HepG2 (cell line): Measurements from ENCODE around the gene OARD1. TPM values are rescaled to one million over a fixed set of nuclear protein-coding genes. Genes with fewer than 3 reads are reported as not detected.
A peak's percentile ranks its signal among the peaks of the same experiment; 100 is the strongest.

Experiments used
- AHR ChIP-seq: IDR thresholded peaks from 2 replicates; pipeline ENCODE4 v1.6.1; 2018; ENCODE audit warnings: missing genetic modification reagents, missing compliant biosample characterization
- CBFB ChIP-seq: sonication (generic); formaldehyde crosslinking; IDR thresholded peaks from 2 replicates; pipeline ENCODE4 v1.4.0; 2020; ENCODE audit warnings: missing genetic modification reagents
- ERF ChIP-seq: IDR thresholded peaks from 2 replicates; pipeline ENCODE4 v1.6.1; 2018; ENCODE audit warnings: missing biosample characterization, missing genetic modification reagents
- JUND ChIP-seq: sonication (generic); formaldehyde crosslinking; IDR thresholded peaks from 2 replicates; pipeline ENCODE4 v1.8.0; 2022; ENCODE audit warnings: mild to moderate bottlenecking, missing genetic modification reagents
- KIAA2018 ChIP-seq: sonication (generic); formaldehyde crosslinking; IDR thresholded peaks from 2 replicates; pipeline ENCODE4 v1.5.0; 2020; ENCODE audit warnings: mild to moderate bottlenecking, missing genetic modification reagents, borderline replicate concordance
- MATR3 ChIP-seq: sonication (generic); formaldehyde crosslinking; IDR thresholded peaks from 2 replicates; pipeline ENCODE4 v1.4.0; 2020; ENCODE audit warnings: missing genetic modification reagents
- MBD4 ChIP-seq: IDR thresholded peaks from 2 replicates; pipeline ENCODE4 v1.6.1; 2012; ENCODE audit warnings: low read length, inconsistent platforms, borderline replicate concordance
- NFE2L1 ChIP-seq: sonication (generic); formaldehyde crosslinking; IDR thresholded peaks from 2 replicates; pipeline ENCODE4 v1.4.0; 2020; ENCODE audit warnings: missing genetic modification reagents, mild to moderate bottlenecking, borderline replicate concordance
- PHF5A ChIP-seq: IDR thresholded peaks from one replicate; pipeline ENCODE4 v1.6.1; 2018; ENCODE audit warnings: low read depth, missing genetic modification reagents; ENCODE audit not compliant: unreplicated experiment
- SAFB2 ChIP-seq: sonication (generic); formaldehyde crosslinking; IDR thresholded peaks from 2 replicates; pipeline ENCODE4 v1.5.1; 2020; ENCODE audit warnings: missing genetic modification reagents, low read depth, mild to moderate bottlenecking, borderline replicate concordance
- SIX4 ChIP-seq: sonication (generic); formaldehyde crosslinking; IDR thresholded peaks from 2 replicates; pipeline ENCODE4 v1.4.0; 2020; ENCODE audit warnings: missing genetic modification reagents
- SOX6 ChIP-seq, 2 experiments: fragments of 450-650 bp in 1 of 2; sonication (generic) in 1 of 2; formaldehyde crosslinking in 1 of 2; IDR thresholded peaks; 2 replicates each; pipeline versions ENCODE4 v1.4.0 to v1.6.1; 2017 to 2020; ENCODE audit warnings: antibody characterized with exemption in 1 of 2, mild to moderate bottlenecking in 1 of 2, missing genetic modification reagents in 1 of 2
- TFE3 ChIP-seq: IDR thresholded peaks from 2 replicates; pipeline ENCODE4 v1.6.1; 2016
- ZNF207 ChIP-seq: fragments of 450-650 bp; IDR thresholded peaks from 2 replicates; pipeline ENCODE4 v1.6.1; 2016; ENCODE audit warnings: antibody characterized with exemption, borderline replicate concordance
- ZNF30 ChIP-seq: sonication (generic); formaldehyde crosslinking; IDR thresholded peaks from 2 replicates; pipeline ENCODE4 v1.5.0; 2020; ENCODE audit warnings: mild to moderate bottlenecking, missing genetic modification reagents
- ZNF44 ChIP-seq: sonication (generic); formaldehyde crosslinking; IDR thresholded peaks from 2 replicates; pipeline ENCODE4 v1.5.1; 2020; ENCODE audit warnings: mild to moderate bottlenecking, missing genetic modification reagents
- ZNF749 ChIP-seq: sonication (generic); formaldehyde crosslinking; IDR thresholded peaks from 2 replicates; pipeline ENCODE4 v1.8.0; 2022; ENCODE audit warnings: mild to moderate bottlenecking, missing genetic modification reagents, moderate library complexity, borderline replicate concordance
- ZNF784 ChIP-seq: sonication (generic); formaldehyde crosslinking; IDR thresholded peaks from 2 replicates; pipeline ENCODE4 v1.5.1; 2020; ENCODE audit warnings: missing genetic modification reagents, mild to moderate bottlenecking, borderline replicate concordance
- polyA plus RNA-seq, 8 experiments: library from polyadenylated mRNA; depleted of rRNA in 3 of 8; stranded (reverse) in 7 of 8; unstranded in 1 of 8; fragments of >200 nt; fragmentation: Illumina TruSeq in 4 of 8; extraction: Trizol in 4 of 8; gene quantifications; 2 replicates each; pipeline versions ENCODE4 v1.2.1 to v1.2.3, GENCODE V29; 2011 to 2016; ENCODE audit warnings: low read depth in 4 of 8, missing spikeins in 1 of 8, mixed read lengths in 1 of 8; ENCODE audit not compliant: insufficient read depth in 1 of 8
- total RNA-seq, 5 experiments: library from RNA; depleted of rRNA; stranded (reverse); fragments of >200 nt; fragmentation: Illumina TruSeq; extraction: Trizol; gene quantifications; 2 replicates each; pipeline ENCODE4 v1.2.3, GENCODE V29; 2016; ENCODE audit warnings: low read depth in 1 of 5

OARD1 gene
- total and polyA plus RNA-seq, 2 of the 13 experiments (the other 11 are each of a cell fraction or from before 2014, with no cell fraction given), result 18.4 to 49.0 TPM

GRCh38 chr6:41071923-41072835, at the start of gene OARD1 (continued):
- TF ChIP-seq KIAA2018, result no peak
- no peak for TF ChIP-seq ERF (CRISPR knock-in tag)
- TF ChIP-seq PHF5A (CRISPR knock-in tag), result no peak
- TF ChIP-seq MATR3, result no peak
- TF ChIP-seq SIX4 (CRISPR knock-in tag), result no peak; the same call in 1 of the 2 replicates
- no peak; the same call in 1 of the 2 replicates for TF ChIP-seq AHR (CRISPR knock-in tag)
- no peak for TF ChIP-seq MBD4
- TF ChIP-seq NFE2L1 (CRISPR knock-in tag), result no peak
- TF ChIP-seq JUND (CRISPR knock-in tag), result peak; percentile 57
- TF ChIP-seq ZNF784, result no peak
- TF ChIP-seq SAFB2 (CRISPR knock-in tag), result peak; percentile 87; the same call in 1 of the 2 replicates
- 0 out of 2 replicates have a peak, but pooled peaks have one; percentile 23 for TF ChIP-seq ZNF749 (CRISPR knock-in tag)
- TF ChIP-seq ZNF44 (CRISPR knock-in tag), result peak; percentile 85; the same call in 1 of the 2 replicates
- peak; percentile 61 for TF ChIP-seq TFE3 (CRISPR knock-in tag)
- no peak for TF ChIP-seq ZNF30
- TF ChIP-seq CBFB, result peak; percentile 48; the same call in 1 of the 2 replicates
- no peak for TF ChIP-seq ZNF207
- no peak for TF ChIP-seq SOX6 (IDR thresholded peaks at IDR 0.05)
- peak; percentile 65 for TF ChIP-seq SOX6 (CRISPR knock-in tag; IDR thresholded peaks at IDR 0.05)
